NCI-H1417 treated with DMSO at 0.1 percent for 48 hours (cell line): ENCODE results near the gene KCNMA1.

ENCODE experiments used
- DNase-seq: peaks from one replicate; lab custom pipeline; 2025; lab: John Stamatoyannopoulos, UW

The KCNMA1 gene

GRCh38 chr10:77507291-77507880, 130.2 kb downstream of the KCNMA1 start:
- no peak for DNase-seq

DNA sequence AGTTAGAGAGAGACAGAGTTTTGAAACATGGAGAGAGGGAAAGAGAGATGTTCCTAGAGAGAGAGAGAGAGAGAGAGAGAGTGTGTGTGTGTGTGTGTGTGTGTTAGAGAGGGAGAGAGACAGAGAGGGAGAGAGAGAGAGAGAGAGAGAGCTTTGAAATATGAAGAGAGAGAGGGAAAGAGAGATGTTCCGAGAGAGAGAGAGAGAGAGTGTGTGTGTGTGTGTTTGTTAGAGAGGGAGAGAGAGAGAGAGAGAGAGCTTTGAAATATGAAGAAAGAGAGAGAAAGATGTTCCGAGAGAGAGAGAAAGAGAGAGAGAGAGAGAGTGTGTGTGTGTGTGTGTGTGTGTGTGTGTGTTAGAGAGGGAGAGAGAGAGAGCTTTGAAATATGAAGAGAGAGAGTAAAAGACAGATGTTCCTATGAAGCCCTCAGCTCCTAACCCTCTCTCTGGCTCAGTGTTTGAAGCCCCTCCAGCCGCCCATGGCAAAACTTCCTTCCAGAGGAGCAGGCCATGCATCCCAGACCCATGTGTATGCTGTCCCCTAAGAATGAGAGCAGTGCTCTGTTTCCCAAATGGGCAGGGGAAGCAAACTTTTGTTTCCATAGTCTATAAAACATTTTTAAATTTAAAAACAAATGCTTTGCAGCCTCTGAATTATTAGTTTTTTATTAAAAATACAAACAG, 130.9 kb downstream of the KCNMA1 start:
- no peak for DNase-seq

DNA sequence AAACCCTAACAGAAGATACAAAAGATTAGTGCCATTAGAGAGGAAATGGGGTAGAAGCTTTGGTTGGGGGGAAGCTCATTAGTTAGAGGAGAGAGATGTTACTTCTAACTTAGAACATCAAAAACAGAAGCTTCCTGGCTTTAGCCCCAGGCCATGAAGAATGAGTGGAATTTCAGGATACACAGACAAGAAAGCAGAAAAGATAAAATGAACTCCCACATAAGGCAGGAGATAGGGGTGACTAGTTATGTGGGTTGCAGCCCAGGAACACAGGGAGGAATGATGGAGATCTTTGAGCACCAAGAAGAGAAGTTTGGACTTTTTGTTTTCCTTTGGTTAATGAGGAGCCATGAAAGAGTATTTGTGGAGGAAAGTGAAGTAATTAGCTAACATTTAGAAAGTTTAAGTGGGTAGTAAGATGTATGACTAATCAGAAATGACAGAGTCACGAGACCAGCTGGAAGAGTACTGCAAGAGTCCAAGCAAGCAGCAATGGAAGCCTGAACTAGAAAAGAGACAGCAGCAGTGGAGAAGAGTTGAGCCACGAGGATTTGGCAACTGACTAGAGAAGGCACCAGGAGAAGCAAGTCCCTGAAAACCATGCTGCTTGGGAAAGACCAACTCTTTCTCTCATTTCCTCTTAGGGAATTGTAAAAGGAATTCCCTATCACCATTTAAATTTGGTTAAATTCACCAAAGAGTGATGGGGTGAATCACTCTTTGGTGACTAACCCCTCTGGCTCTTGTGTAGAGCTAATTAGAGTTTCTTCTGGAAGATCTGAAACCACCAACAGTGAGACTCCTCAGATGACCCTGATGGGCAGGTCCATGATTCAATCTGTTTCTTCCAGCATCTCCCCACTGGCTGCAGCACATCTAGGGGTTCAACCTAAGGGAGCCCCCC, 131.9 kb downstream of the KCNMA1 start:
- no peak for DNase-seq

GRCh38 chr10:77504873-77505257, 132.7 kb downstream of the KCNMA1 start:
- DNase-seq = no peak

DNA sequence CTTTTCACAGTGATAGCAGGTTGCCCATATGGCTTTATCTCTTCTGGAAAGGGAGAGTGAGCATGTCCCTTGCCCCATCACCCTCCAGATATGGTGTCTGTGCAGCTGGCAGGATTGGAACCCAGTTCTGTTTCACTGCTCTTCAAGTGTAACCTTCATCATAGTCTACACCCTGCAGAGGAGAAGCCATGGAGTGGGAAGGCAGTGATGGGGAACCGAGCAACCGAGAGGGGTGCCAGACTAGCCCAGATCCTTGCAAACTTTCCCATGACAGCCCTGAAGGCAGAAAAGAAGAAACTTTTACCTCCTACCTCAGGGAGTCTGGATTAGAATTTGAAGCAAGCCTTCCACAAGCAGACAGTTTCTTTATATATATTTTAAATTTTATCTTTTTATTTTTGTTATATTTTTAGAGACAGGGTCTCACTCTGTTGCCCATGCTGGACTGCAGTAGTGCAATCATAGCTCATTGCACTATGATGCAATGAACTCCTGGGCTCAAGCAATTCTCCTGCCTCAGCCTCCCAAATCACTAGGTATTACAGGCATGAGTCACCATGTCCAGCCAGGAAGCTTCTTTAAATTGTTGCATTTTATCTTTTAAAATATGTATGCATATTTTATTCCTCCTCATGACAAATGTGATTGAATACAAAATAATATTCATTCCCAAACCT, 133.3 kb downstream of the KCNMA1 start:
- DNase-seq = no peak

- DNase-seq = no peak
Measured at GRCh38 chr10:77501846-77502261, 135.8 kb downstream of the KCNMA1 start.

- DNase-seq = no peak
Measured at GRCh38 chr10:77501152-77501845, 136.3 kb downstream of the KCNMA1 start.

- DNase-seq = no peak
Measured at GRCh38 chr10:77500754-77501151, 136.9 kb downstream of the KCNMA1 start.

- DNase-seq = no peak
Measured at GRCh38 chr10:77498829-77499228, 138.8 kb downstream of the KCNMA1 start.

DNA sequence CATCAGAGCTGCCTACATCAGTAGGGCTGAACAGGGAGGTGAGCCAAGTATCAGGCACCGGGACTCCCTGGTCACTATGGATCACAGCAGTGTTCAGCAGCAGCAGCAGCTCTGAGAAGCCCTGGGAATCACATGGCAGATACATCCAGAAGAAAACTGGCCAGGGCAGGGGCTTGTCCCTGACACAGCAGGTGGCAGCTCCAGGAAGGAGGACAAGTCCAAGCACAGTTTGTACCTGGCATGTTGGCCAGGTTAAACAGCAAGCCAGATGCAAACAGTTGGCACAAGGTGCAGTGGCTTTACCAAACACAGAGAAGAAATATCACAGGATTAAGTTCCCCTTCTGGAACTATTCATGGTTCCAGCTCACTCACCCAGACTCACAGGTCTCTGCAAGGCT, 139.4 kb downstream of the KCNMA1 start:
- DNase-seq = no peak

- DNase-seq = no peak
Measured at GRCh38 chr10:77497748-77498147, 139.9 kb downstream of the KCNMA1 start.

GRCh38 chr10:77496941-77497420, 140.6 kb downstream of the KCNMA1 start:
- DNase-seq = no peak

GRCh38 chr10:77494756-77495541, 142.7 kb downstream of the KCNMA1 start:
- no peak for DNase-seq

DNA sequence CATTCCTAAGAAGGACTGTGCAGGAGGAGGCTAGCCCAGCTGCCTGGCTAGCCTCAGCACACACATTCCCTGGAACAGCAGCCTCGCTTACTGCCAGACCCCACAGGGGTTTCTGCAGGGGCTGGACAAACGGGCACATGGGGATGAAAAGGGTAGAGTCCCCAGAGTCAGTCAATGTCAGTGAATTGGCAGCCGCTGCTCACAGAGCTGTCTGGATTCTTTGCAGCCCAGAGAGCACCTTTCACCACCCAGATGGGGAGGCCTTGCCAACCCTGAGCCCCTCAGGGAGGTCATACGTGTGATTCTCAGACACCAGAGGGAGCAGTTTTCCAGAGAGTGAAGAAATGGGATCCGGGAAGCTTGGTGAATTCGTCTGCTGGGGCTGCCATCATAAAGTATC, 143.3 kb downstream of the KCNMA1 start:
- no peak for DNase-seq

DNA sequence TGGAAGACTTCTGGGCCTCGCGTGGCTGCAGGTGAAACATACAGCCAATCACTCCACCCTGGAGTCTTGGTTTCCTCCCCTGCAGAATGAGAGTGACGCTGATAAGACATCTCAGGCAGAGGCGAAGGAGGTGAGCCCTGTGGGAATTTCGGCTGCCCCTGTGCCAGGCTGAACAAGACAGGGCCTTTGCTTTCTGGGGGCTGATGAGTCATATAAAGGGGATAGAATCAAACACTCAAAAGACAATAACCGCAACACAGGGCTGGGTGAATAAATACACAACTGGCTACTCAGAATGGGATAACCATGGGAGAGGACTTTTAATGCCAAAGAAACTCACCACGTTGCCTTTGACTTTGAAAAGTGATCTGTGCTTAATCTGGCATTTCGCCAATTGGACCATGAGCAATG, 143.8 kb downstream of the KCNMA1 start:
- DNase-seq = no peak

DNA sequence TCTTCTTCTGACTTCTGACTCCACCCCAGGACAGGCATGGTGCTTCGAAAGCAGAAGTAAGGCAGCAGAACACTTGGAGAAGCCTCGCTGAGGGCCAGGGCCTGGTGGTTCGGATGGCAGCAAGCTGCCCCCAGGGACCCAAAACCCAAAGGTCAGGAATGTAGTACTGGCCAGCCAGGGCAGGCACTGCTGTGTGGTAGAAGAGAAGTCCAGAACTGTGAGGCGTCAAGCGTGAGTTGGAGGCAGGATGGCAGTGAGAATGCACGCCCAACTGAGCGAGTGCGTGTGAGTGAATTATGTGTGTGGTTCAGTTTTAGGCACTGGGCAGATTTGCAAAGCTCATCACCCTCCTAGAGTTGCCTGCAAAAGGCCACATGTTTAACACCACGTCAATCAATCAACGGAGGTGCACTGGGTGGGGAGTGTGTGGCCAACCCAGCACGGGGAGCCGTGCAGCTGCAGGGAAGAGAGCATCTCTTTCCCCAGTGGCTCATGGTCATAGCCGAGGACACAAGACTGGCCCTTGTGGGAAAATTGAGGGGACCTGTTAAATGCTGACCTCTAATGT, 144.3 kb downstream of the KCNMA1 start:
- DNase-seq = no peak

- DNase-seq = no peak
Measured at GRCh38 chr10:77492368-77492994, 145.1 kb downstream of the KCNMA1 start.

DNA sequence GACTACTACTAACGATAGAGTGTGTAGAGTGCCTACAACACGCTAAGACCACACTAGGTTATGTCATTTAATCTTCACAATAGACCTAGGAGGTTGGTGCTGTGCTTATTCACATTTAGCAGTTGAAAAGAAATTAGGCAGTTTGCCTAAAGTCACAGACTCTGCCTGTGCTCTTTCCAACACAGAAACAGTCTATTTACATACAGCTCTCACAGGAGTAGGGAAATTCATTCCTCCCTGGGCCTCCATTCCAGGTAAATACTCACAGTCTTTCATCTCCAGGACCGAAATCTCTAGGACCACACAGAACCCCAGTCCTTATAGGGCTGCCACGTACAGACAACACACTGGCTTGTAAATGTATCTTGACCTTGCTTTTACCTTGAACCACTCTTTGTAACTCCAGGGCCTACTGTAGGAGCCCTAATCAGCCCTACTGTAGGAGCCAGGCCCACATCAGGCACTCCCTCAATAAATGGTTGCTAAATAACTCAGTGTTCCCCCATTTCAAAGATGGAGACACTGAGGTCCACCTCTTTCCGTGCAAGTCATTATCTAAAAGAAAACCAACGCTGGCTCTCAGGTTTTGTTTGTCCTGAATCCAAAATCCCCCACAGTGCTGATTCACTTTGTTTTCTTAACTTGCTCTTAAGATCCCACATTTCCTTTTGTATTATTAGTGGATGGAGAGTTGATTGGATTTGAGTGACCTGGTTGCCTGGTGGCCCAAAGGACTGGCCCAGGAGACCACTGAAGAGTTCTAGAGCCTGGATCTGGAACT, 146.9 kb downstream of the KCNMA1 start:
- no peak for DNase-seq

DNA sequence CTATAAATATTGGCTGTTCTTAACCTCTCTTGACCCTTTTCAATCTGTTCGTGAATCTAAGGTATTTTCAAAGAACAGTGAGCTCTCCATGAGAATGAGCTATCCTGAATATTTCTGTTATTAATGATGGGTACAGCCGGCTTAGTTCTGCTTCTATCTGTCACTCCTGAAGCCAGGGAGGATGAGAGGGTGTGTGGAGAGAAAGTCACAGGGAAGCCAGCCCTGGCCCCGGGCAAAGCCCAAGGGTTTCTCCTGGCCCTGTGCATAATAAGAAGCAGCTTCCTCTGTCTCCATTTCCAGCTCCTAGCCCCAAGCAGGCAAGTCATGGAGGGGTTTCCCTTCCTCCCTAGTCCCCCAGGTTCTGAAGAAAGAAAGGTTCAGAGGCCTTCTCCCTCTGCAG, 151.1 kb downstream of the KCNMA1 start:
- no peak for DNase-seq
